AG04450 (cell line): ENCODE data around the gene CACNA1D. TPM values are rescaled to one million over a fixed set of nuclear protein-coding genes. Genes with fewer than 3 reads are reported as not detected.

Experiments
- CTCF ChIA-PET: fragments of 300-600, 350-600 bp; formaldehyde crosslinking; extraction: SDS; loops from one replicate; lab custom pipeline; 2022; ENCODE audit warnings: antibody characterized with exemption, inconsistent platforms; lab: Charles Lee
- POLR2A ChIA-PET: fragments of 350-600 bp; formaldehyde crosslinking; extraction: SDS; loops from one replicate; lab custom pipeline; 2021; ENCODE audit warnings: antibody characterized with exemption, inconsistent platforms; lab: Yijun Ruan, JAX
- DNase-seq: peaks from one replicate; pipeline ENCODE4 v3.0.0-alpha.2; 2011; ENCODE audit warnings: low read depth, low spot score
- H3K27ac ChIP-seq: one replicate; pipeline ENCODE4 v1.5.1; 2012; ENCODE audit warnings: low read depth, low read length, control low read depth
- H3K27me3 ChIP-seq: one replicate; pipeline ENCODE4 v1.6.0; 2012; ENCODE audit warnings: low read length; ENCODE audit not compliant: control insufficient read depth, insufficient read depth
- H3K4me3 ChIP-seq: 2 replicates; pipeline ENCODE4 v1.5.1; 2011; ENCODE audit warnings: mild to moderate bottlenecking, low read depth, low read length, control low read depth
- H3K9me3 ChIP-seq: 2 replicates; pipeline ENCODE4 v1.5.1; 2012; ENCODE audit warnings: low read length; ENCODE audit not compliant: control insufficient read depth, insufficient read depth
- polyA plus RNA-seq: library from polyadenylated mRNA; depleted of rRNA; stranded (reverse); fragments of >200 nt; gene quantifications from 2 replicates; pipeline ENCODE4 v1.2.3, GENCODE V29; 2011
- TF ChIP-seq, protein P1 (sequence below): IDR thresholded peaks from 2 replicates; pipeline ENCODE4 v1.5.1; 2011; ENCODE audit warnings: low read depth, low read length, control low read depth, inconsistent platforms

The CACNA1D gene
- polyA plus RNA-seq, 1 experiment: 0.07 TPM

DNA sequence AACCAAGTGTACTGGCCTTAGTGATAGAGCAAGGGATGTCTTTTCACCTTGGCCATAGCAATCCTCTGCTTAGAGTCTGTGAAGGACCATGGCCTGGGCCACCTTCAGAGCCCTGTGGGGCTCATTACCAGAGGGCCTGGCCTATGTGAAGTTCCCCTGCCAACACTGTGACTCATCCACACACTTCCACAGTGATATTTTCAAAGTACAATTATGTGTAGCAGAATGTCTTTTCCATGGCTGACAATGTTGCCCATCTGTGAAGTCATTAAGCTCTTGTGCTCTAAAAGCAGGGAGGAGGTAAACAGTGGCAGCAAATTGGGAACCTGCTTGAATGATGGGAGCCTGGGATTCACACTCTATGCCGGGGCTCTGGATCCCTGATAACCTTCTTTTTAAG lies 12.2 kb upstream of the CACNA1D start:
- CTCF ChIA-PET: interaction anchor here (0.7 kb wide), 1 partner anchor 171 kb away, joined by 3 read pairs; no protein-coding TSS in a partner anchor

DNA sequence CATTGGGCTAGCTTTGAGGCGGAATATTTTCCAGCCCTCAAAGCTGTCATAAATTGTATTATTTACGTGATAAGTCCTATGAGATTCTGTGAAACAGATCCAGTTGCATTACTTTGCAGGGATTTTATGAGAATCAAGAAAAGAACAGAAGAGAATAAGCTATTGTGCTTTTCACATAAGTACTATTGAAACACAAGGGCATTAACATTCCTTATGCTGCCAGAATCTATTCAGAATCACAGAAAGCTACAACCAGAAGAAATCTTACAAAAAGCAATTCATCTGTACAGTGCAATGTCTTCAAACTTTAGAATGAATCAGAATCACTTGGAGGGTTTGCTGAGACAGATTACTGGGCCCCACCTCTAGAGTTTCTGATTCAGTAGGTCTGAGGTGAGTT lies 10.6 kb upstream of the CACNA1D start:
- Histone ChIP-seq H3K9me3 (no peaks in the 10 kb centered on the region), H3K4me3 (no peak overlapping the region), H3K27me3 (no peaks in the 10 kb centered on the region), H3K27ac (no peak overlapping the region)
- no peak for DNase-seq
- TF ChIP-seq, protein P1, sequence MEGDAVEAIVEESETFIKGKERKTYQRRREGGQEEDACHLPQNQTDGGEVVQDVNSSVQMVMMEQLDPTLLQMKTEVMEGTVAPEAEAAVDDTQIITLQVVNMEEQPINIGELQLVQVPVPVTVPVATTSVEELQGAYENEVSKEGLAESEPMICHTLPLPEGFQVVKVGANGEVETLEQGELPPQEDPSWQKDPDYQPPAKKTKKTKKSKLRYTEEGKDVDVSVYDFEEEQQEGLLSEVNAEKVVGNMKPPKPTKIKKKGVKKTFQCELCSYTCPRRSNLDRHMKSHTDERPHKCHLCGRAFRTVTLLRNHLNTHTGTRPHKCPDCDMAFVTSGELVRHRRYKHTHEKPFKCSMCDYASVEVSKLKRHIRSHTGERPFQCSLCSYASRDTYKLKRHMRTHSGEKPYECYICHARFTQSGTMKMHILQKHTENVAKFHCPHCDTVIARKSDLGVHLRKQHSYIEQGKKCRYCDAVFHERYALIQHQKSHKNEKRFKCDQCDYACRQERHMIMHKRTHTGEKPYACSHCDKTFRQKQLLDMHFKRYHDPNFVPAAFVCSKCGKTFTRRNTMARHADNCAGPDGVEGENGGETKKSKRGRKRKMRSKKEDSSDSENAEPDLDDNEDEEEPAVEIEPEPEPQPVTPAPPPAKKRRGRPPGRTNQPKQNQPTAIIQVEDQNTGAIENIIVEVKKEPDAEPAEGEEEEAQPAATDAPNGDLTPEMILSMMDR: no peak
- CTCF ChIA-PET: no interaction called here
- POLR2A ChIA-PET: no interaction called here

More for the DNA sequence above, 12.2 kb upstream of the CACNA1D start:
- Histone ChIP-seq H3K27me3 (no peaks in the 10 kb centered on the region), H3K27ac (no peak overlapping the region), H3K4me3 (no peak overlapping the region), H3K9me3 (no peaks in the 10 kb centered on the region)
- no peak for DNase-seq
- POLR2A ChIA-PET: no interaction called here
- TF ChIP-seq, protein P1: no peak

DNA sequence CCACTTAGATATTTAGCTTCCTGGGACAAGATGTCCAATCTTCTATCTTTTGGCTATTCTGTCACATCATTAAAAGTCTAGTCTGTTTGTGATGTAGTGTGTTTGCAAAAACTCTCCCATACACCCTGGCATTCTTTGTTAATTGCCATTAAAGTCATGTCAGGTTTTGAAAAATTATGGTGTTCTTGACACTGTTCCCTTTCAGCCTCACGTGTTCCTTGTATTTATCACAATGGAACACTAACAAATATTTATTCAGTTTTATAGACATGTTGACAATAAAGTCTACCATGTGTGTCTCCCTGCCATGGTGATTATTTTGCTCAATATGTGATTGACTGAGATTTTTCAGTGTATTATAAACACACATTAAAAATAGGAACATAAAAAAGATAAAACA lies 9.4 kb upstream of the CACNA1D start:
- no peaks in the 10 kb centered on the region for H3K27me3 ChIP-seq
- TF ChIP-seq, protein P1: no peak
- DNase-seq: no peak
- H3K4me3 ChIP-seq: no peak overlapping the region
- ChIA-PET CTCF (no interaction called here), POLR2A (no interaction called here)
- no peak overlapping the region for H3K27ac ChIP-seq
- H3K9me3 ChIP-seq: no peaks in the 10 kb centered on the region

DNA sequence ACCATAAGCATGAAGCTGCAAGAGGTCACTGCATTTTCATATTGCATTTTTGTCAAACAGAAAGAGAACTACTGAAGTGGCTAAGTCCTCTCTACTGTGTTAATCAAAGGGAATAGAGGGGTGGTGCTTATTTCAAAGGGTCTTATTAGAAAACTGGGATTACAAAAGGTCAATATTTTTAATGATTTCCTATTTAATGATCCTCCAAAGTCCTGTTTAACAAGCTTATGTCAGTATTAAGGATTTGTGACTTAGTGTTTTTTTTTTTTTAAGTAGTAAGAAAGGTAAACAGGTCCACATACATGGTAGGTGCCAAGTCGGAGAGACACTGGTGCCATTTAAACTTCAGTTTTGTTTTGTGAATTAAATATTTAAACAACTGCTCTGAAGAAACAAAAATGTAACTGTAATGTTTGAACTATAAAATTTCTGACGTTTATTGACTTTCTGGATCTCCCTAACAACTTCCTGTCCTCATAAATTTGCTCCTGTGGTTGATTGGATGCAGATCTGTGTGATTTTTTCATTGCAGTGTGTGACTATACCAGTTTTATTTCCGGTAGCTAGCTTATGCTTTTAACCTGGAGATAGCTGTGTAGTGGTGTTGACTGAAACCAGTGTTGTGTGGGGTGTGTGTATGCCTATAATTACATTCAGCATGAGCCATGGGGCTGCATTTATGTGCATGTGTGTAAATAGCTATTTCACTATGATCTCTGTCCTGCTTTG lies 8.6 kb upstream of the CACNA1D start:
- ChIA-PET POLR2A (no interaction called here), CTCF (no interaction called here)
- TF ChIP-seq, protein P1: no peak
- Histone ChIP-seq H3K4me3 (no peak overlapping the region), H3K27me3 (no peaks in the 10 kb centered on the region), H3K27ac (no peak overlapping the region), H3K9me3 (no peaks in the 10 kb centered on the region)
- no peak for DNase-seq

DNA sequence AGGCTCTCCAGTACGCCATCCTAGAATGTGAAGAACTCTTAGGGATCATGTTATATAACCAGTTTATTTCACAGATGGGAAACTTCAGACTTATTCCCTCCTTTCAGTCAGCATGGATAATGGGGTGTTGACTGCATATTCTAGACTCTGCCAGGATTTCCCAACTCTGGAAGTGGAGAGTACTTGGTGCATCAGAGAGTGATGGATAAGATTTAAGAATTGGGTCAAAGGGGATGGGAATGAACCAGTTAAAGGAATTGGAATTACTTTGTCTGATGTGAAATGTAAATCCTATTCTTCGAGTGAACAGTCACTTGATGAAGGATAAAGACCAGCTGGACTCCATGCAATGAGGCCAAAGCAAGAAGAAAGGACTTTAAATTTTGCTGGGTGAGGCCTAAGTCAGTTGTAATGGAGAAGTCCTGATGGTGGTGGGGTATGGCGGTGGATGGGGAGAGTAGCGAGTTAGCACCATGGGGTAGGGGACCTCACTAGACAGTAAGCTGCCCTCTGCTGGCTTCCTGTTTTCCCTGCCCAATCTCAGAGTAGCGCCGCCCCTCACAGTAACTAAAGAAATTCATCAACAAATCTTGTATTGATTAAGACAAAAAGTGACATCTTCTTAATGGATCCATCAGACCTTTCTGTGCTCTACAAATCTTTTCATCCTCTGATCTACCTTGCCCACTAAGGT lies 7.3 kb upstream of the CACNA1D start:
- TF ChIP-seq, protein P1: no peak
- no peak overlapping the region for H3K4me3 ChIP-seq
- no peak for DNase-seq
- H3K27me3 ChIP-seq: no peaks in the 10 kb centered on the region
- H3K9me3 ChIP-seq: no peaks in the 10 kb centered on the region
- H3K27ac ChIP-seq: no peak overlapping the region
- CTCF ChIA-PET: no interaction called here
- POLR2A ChIA-PET: no interaction called here
